ENCODE measurements around the gene DCAF16. TPM values are rescaled to one million over a fixed set of nuclear protein-coding genes. Genes with fewer than 3 reads are reported as not detected.
A peak's percentile ranks its signal among the peaks of the same experiment; 100 is the strongest.

Gene DCAF16
- total RNA-seq, 1 donor from 2014 or later: 32.7 TPM

GRCh38 chr4:17770845-17771244 lies 39.7 kb downstream of the DCAF16 start:
- Histone ChIP-seq H3K79me2 (ENCODE audit: insufficient read depth, low read length) (no peaks in the 10 kb centered on the region), H3K27ac (ENCODE audit: low read depth, low read length) (no peak overlapping the region), H3K36me3 (ENCODE audit: insufficient read depth, low read length) (no peaks in the 10 kb centered on the region), H3K9ac (ENCODE audit: low read length) (no peak overlapping the region), H3K27me3 (ENCODE audit: insufficient read depth, low read length) (no peaks in the 10 kb centered on the region), H4K20me1 (ENCODE audit: insufficient read depth, low read length) (no peaks in the 10 kb centered on the region), H2AFZ (ENCODE audit: low read depth, low read length) (no peak overlapping the region), H3K9me3 (ENCODE audit: insufficient read depth, low read depth, low read length) (no peaks in the 10 kb centered on the region), H3K4me3 (ENCODE audit: insufficient read depth, low read depth, low read length) (no peak overlapping the region), H3K4me2 (ENCODE audit: low read length) (peak overlapping the region; percentile 19), H3K4me1 (ENCODE audit: insufficient read depth, low read length) (no peaks in the 10 kb centered on the region)
- H3K27ac Mint-ChIP-seq (ENCODE audit: unreplicated experiment): no peak overlapping the region
- no peak for FAIRE-seq
- peaks cover 8% of the 10 kb centered on the region for H3K9me3 Mint-ChIP-seq (ENCODE audit: unreplicated experiment)
- TF ChIP-seq EZH2 (IDR thresholded peaks at IDR 0.05; ENCODE audit: insufficient read depth, low read length): no peak
- TF ChIP-seq, protein P1, sequence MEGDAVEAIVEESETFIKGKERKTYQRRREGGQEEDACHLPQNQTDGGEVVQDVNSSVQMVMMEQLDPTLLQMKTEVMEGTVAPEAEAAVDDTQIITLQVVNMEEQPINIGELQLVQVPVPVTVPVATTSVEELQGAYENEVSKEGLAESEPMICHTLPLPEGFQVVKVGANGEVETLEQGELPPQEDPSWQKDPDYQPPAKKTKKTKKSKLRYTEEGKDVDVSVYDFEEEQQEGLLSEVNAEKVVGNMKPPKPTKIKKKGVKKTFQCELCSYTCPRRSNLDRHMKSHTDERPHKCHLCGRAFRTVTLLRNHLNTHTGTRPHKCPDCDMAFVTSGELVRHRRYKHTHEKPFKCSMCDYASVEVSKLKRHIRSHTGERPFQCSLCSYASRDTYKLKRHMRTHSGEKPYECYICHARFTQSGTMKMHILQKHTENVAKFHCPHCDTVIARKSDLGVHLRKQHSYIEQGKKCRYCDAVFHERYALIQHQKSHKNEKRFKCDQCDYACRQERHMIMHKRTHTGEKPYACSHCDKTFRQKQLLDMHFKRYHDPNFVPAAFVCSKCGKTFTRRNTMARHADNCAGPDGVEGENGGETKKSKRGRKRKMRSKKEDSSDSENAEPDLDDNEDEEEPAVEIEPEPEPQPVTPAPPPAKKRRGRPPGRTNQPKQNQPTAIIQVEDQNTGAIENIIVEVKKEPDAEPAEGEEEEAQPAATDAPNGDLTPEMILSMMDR (IDR thresholded peaks at IDR 0.05; ENCODE audit: insufficient read depth, low read depth, low read length): no peak
- peak; percentile 54 for DNase-seq (ENCODE audit: low read depth)
- peaks cover 17% of the 10 kb centered on the region for H3K4me1 Mint-ChIP-seq (ENCODE audit: low read depth, unreplicated experiment)
- no peaks in the 10 kb centered on the region for H3K27me3 Mint-ChIP-seq (ENCODE audit: low read depth, unreplicated experiment)
- H3K4me3 Mint-ChIP-seq (ENCODE audit: unreplicated experiment): no peak overlapping the region
- no peaks in the 10 kb centered on the region for H3K36me3 Mint-ChIP-seq (ENCODE audit: low read depth, unreplicated experiment)

GRCh38 chr4:17769406-17770174 lies 41.0 kb downstream of the DCAF16 start:
- no peak for TF ChIP-seq EZH2 (IDR thresholded peaks at IDR 0.05; ENCODE audit: insufficient read depth, low read length)
- TF ChIP-seq, protein P1 (IDR thresholded peaks at IDR 0.05; ENCODE audit: insufficient read depth, low read depth, low read length): no peak
- peaks cover 17% of the 10 kb centered on the region for H3K4me1 Mint-ChIP-seq (ENCODE audit: low read depth, unreplicated experiment)
- no peak overlapping the region for H3K9ac ChIP-seq (ENCODE audit: low read length)
- no peak for FAIRE-seq
- peak; percentile 53 for DNase-seq (ENCODE audit: low read depth)
- H3K27me3 Mint-ChIP-seq (ENCODE audit: low read depth, unreplicated experiment): no peaks in the 10 kb centered on the region
- H3K9me3 Mint-ChIP-seq (ENCODE audit: unreplicated experiment): peaks cover 9% of the 10 kb centered on the region
- no peaks in the 10 kb centered on the region for H4K20me1 ChIP-seq (ENCODE audit: insufficient read depth, low read length)
- no peak overlapping the region for H3K27ac Mint-ChIP-seq (ENCODE audit: unreplicated experiment)
- no peaks in the 10 kb centered on the region for H3K9me3 ChIP-seq (ENCODE audit: insufficient read depth, low read depth, low read length)
- no peaks in the 10 kb centered on the region for H3K36me3 ChIP-seq (ENCODE audit: insufficient read depth, low read length)
- no peak overlapping the region for H3K4me3 Mint-ChIP-seq (ENCODE audit: unreplicated experiment)
- no peaks in the 10 kb centered on the region for H3K36me3 Mint-ChIP-seq (ENCODE audit: low read depth, unreplicated experiment)
- H2AFZ ChIP-seq (ENCODE audit: low read depth, low read length): no peak overlapping the region
- H3K4me2 ChIP-seq (ENCODE audit: low read length): no peak overlapping the region
- no peak overlapping the region for H3K4me3 ChIP-seq (ENCODE audit: insufficient read depth, low read depth, low read length)
- peak overlapping the region; percentile 14 for H3K27ac ChIP-seq (ENCODE audit: low read depth, low read length)
- H3K4me1 ChIP-seq (ENCODE audit: insufficient read depth, low read length): no peaks in the 10 kb centered on the region
- H3K79me2 ChIP-seq (ENCODE audit: insufficient read depth, low read length): no peaks in the 10 kb centered on the region
- no peaks in the 10 kb centered on the region for H3K27me3 ChIP-seq (ENCODE audit: insufficient read depth, low read length)

DNA sequence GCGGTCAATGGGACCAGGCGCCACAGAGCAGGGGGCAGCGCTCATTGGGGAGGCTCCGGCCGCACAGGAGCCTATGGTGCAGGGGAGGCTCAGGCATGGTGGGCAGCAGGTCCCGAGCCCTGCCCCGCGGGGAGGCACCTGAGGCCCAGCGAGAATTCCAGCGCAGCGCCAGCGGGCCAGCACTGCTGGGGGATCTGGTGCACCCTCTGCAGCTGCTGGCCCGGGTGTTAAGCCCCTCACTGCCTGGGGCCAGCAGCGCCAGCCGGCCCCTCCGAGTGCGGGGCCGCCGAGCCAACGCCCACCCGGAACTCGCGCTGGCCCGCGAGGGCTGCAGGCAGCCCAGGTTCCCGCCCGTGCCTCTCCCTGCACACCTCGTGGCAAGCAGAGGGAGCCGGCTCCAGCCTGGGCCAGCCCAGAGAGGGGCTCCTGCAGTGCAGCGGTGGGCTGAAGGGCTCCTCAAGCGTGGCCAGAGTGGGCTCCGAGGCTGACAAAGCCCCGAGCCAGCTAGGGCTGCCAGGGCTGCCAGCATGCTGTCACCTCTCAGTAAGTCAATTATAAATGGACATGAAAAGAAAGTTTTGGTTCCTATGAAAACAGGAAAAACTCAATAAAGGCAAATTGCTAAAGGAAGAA lies 43.6 kb downstream of the DCAF16 start:
- no peaks in the 10 kb centered on the region for H3K4me1 ChIP-seq (ENCODE audit: insufficient read depth, low read length)
- FAIRE-seq: no peak
- H2AFZ ChIP-seq (ENCODE audit: low read depth, low read length): no peak overlapping the region
- H3K4me1 Mint-ChIP-seq (ENCODE audit: low read depth, unreplicated experiment): peaks cover 6% of the 10 kb centered on the region
- no peak for DNase-seq (ENCODE audit: low read depth)
- no peaks in the 10 kb centered on the region for H3K27me3 ChIP-seq (ENCODE audit: insufficient read depth, low read length)
- H3K9me3 ChIP-seq (ENCODE audit: insufficient read depth, low read depth, low read length): no peaks in the 10 kb centered on the region
- H3K4me3 Mint-ChIP-seq (ENCODE audit: unreplicated experiment): no peak overlapping the region
- no peaks in the 10 kb centered on the region for H3K36me3 Mint-ChIP-seq (ENCODE audit: low read depth, unreplicated experiment)
- no peaks in the 10 kb centered on the region for H3K27me3 Mint-ChIP-seq (ENCODE audit: low read depth, unreplicated experiment)
- no peak overlapping the region for H3K27ac Mint-ChIP-seq (ENCODE audit: unreplicated experiment)
- H3K4me3 ChIP-seq (ENCODE audit: insufficient read depth, low read depth, low read length): no peak overlapping the region
- H3K79me2 ChIP-seq (ENCODE audit: insufficient read depth, low read length): no peaks in the 10 kb centered on the region
- no peak overlapping the region for H3K9ac ChIP-seq (ENCODE audit: low read length)
- H3K27ac ChIP-seq (ENCODE audit: low read depth, low read length): no peak overlapping the region
- no peaks in the 10 kb centered on the region for H4K20me1 ChIP-seq (ENCODE audit: insufficient read depth, low read length)
- TF ChIP-seq, protein P1 (IDR thresholded peaks at IDR 0.05; ENCODE audit: insufficient read depth, low read depth, low read length): no peak
- no peak for TF ChIP-seq EZH2 (IDR thresholded peaks at IDR 0.05; ENCODE audit: insufficient read depth, low read length)
- no peaks in the 10 kb centered on the region for H3K36me3 ChIP-seq (ENCODE audit: insufficient read depth, low read length)
- peaks cover 10% of the 10 kb centered on the region for H3K9me3 Mint-ChIP-seq (ENCODE audit: unreplicated experiment)
- H3K4me2 ChIP-seq (ENCODE audit: low read length): no peak overlapping the region

Data from astrocyte (in vitro differentiated cells and primary cell).